ENCODE results near the gene ABCA4.

ABCA4 gene

GRCh38 chr1:93961906-93962305 is 159.0 kb downstream of the ABCA4 start:
- ChIA-PET POLR2A (no interaction called here), CTCF (interaction anchor here (1.3 to 1.9 kb wide), 2 partner anchors 19 to 52 kb away, joined by 3 to 10 read pairs; no protein-coding TSS in a partner anchor)
- H3K4me3 ChIP-seq (ENCODE audit: low read depth, low read length) = no peak overlapping the region
- H3K27ac ChIP-seq (ENCODE audit: extremely low read depth, low read depth, low read length) = no peak overlapping the region
- H3K4me1 ChIP-seq (ENCODE audit: control insufficient read depth, insufficient read depth, low read length) = peaks cover 5% of the 10 kb centered on the region
- TF ChIP-seq GLIS1 (tag by site-specific recombination; IDR thresholded peaks at IDR 0.05) (peak; percentile 47), TSHZ1 (tag by site-specific recombination; IDR thresholded peaks at IDR 0.05; ENCODE audit: borderline replicate concordance) (no peak)
- H3K9me3 ChIP-seq (ENCODE audit: control insufficient read depth, insufficient read depth, low read depth, low read length) = no peaks in the 10 kb centered on the region
- H3K36me3 ChIP-seq (ENCODE audit: control insufficient read depth in 2 of 2, insufficient read depth in 1 of 2, low read length in 2 of 2) = no peaks in the 10 kb centered on the region

- CTCF ChIA-PET = interaction anchor here (1.3 to 1.9 kb wide), 2 partner anchors 19 to 52 kb away, joined by 3 to 10 read pairs; no protein-coding TSS in a partner anchor
- TF ChIP-seq MZF1 (tag by site-specific recombination; IDR thresholded peaks at IDR 0.05; ENCODE audit: borderline replicate concordance) (peak; percentile 94; the same call in 1 of the 2 replicates), ZBTB21 (tag by site-specific recombination; IDR thresholded peaks at IDR 0.05) (no peak)
- H3K36me3 ChIP-seq (ENCODE audit: control insufficient read depth in 2 of 2, insufficient read depth in 1 of 2, low read length in 2 of 2) = no peaks in the 10 kb centered on the region
- POLR2A ChIA-PET = interaction anchor here (1.0 kb wide), 1 partner anchor 82 kb away, joined by 3 read pairs; the partner anchor contains the start of gene DNTTIP2
- H3K4me3 ChIP-seq (ENCODE audit: low read depth, low read length) = no peak overlapping the region
- peaks cover 5% of the 10 kb centered on the region for H3K4me1 ChIP-seq (ENCODE audit: control insufficient read depth, insufficient read depth, low read length)
- peak overlapping the region; percentile 13; the same call in 1 of the 2 replicates for H3K27ac ChIP-seq (ENCODE audit: extremely low read depth, low read depth, low read length)
- no peaks in the 10 kb centered on the region for H3K9me3 ChIP-seq (ENCODE audit: control insufficient read depth, insufficient read depth, low read depth, low read length)
Observed at GRCh38 chr1:93961443-93961842, 159.5 kb downstream of the ABCA4 start.

- H3K36me3 ChIP-seq (ENCODE audit: control insufficient read depth in 2 of 2, insufficient read depth in 1 of 2, low read length in 2 of 2) = no peaks in the 10 kb centered on the region
- peak overlapping the region; percentile 13; the same call in 1 of the 2 replicates for H3K27ac ChIP-seq (ENCODE audit: extremely low read depth, low read depth, low read length)
- H3K9me3 ChIP-seq (ENCODE audit: control insufficient read depth, insufficient read depth, low read depth, low read length) = no peaks in the 10 kb centered on the region
- POLR2A ChIA-PET = interaction anchor here (1.0 kb wide), 1 partner anchor 82 kb away, joined by 3 read pairs; the partner anchor contains the start of gene DNTTIP2
- CTCF ChIA-PET = interaction anchor here (0.6 to 1.4 kb wide), 5 partner anchors 65 to 415 kb away, joined by 3 to 4 read pairs (median 3); no protein-coding TSS in a partner anchor
- peaks cover 5% of the 10 kb centered on the region for H3K4me1 ChIP-seq (ENCODE audit: control insufficient read depth, insufficient read depth, low read length)
- H3K4me3 ChIP-seq (ENCODE audit: low read depth, low read length) = no peak overlapping the region
- TF ChIP-seq ZNF76 (tag by site-specific recombination; IDR thresholded peaks at IDR 0.05; ENCODE audit: borderline replicate concordance, low read depth) (no peak), OVOL3 (tag by site-specific recombination; IDR thresholded peaks at IDR 0.05) (peak; percentile 97), ZFP37 (tag by site-specific recombination; IDR thresholded peaks at IDR 0.05) (peak; percentile 75; the same call in 1 of the 2 replicates), KLF1 (tag by site-specific recombination; IDR thresholded peaks at IDR 0.05) (no peak), KLF8 (tag by site-specific recombination; IDR thresholded peaks at IDR 0.05) (peak; percentile 73; the same call in 1 of the 2 replicates), ZSCAN5A (tag by site-specific recombination; IDR thresholded peaks at IDR 0.05) (0 out of 2 replicates have a peak, but pooled peaks have one; percentile 32), TSHZ1 (tag by site-specific recombination; IDR thresholded peaks at IDR 0.05; ENCODE audit: borderline replicate concordance) (peak; percentile 96), ZNF423 (tag by site-specific recombination; IDR thresholded peaks at IDR 0.05) (no peak), PRDM1 (tag by site-specific recombination; IDR thresholded peaks at IDR 0.05) (no peak), ZNF692 (tag by site-specific recombination; IDR thresholded peaks at IDR 0.05) (peak; percentile 92), SCRT2 (tag by site-specific recombination; IDR thresholded peaks at IDR 0.05) (peak; percentile 56; the same call in 1 of the 2 replicates), ZNF362 (tag by site-specific recombination; IDR thresholded peaks at IDR 0.05) (peak; percentile 90), ZNF394 (tag by site-specific recombination; IDR thresholded peaks at IDR 0.05; ENCODE audit: borderline replicate concordance) (peak; percentile 95), GLIS1 (tag by site-specific recombination; IDR thresholded peaks at IDR 0.05) (peak; percentile 99), ZNF169 (tag by site-specific recombination; IDR thresholded peaks at IDR 0.05) (no peak), ZNF24 (tag by site-specific recombination; IDR thresholded peaks at IDR 0.05) (peak; percentile 93)
Observed at GRCh38 chr1:93960641-93961147, 160.3 kb downstream of the ABCA4 start.

All from HEK293 (cell line).